Stimulated activated CD8-positive, alpha-beta memory T cell treated with anti-CD3 and anti-CD28 coated beads, Interleukin-2, amount 100 ng/mL, for 48 hours (primary cell): ENCODE data around the gene COL4A2.

Experiments
- DNase-seq, 2 donors: peaks; one replicate each; pipeline ENCODE4 v3.0.0-alpha.2; 2020; ENCODE audit warnings: low read depth in 2 of 2

The COL4A2 gene

DNA sequence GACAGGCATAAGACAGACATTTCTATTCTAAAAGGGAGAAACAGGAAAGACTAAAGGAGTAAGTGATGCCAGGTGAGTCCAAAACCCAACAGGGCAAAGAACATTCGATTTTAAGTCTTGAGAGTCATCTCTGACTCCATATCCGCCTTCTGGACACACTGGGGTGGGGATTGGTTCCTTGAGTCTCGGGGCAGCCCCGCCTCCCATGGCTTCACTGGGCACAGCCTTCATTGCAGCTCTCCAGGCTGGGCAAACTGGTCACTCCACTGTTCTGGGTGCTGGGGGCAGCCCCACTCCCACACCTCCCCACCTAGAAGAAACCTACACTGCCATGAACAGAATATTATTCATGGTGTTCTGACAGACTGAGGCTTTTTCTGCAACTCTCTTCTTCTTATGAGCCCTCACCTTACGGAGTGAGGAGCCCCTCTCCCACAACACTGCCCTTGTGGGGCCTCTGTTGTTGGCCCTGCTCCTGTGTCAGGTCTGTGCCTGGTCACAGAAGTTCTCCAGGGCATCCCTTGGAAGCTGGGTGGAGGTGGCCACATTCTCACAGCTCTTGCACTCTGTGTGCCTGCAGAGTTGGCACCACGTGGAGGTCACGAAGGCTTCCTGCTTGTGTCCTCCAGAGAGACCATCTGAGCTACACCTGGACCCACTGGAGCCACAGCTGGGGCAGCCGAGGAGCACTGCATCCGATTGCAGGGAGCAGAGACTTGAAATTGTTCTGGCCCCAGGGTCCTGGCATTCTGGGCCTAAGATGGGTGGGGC, 95.4 kb downstream of the COL4A2 start:
- DNase-seq, result no peak

DNA sequence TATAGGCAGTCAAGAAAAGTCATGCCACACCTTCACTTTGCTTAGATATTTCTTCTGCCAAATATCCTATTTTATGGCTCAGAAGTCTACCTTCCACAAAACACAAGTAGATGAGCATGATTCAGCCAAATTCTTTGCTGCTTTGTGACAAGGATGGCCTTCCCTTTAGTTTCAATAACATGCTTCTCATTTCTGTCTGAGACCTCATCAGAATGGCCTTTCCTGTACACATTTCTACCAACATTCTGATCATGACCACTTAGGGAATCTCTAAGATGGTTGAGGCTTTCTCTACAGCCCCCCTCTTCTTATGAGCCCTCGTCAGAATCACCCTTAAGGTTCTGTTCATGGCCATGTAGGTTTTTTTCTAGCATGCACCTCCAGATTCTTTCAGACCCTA, 96.2 kb downstream of the COL4A2 start:
- no peak for DNase-seq

DNA sequence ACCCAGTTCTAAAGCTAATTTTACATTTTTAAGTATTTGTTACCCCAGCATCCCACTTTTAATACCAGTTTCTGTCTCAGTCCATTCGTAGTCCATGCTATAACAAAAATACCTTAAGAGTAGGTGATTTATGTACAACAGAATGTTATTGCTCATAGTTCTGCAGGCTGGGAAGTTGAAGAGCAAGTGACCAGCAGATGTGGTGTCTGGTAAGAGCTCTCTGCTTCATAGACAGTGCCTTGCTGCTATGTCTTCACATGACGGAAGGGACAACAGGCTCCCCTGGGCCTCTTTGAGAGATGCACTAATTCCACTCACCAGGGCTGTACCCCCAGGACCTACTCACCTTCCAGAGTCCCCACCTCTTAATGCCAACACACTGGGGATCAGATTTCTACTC, 96.6 kb downstream of the COL4A2 start:
- no peak for DNase-seq

- DNase-seq, result no peak
These were observed 97.2 kb downstream of the COL4A2 start for GRCh38 chr13:110404321-110404720.

DNA sequence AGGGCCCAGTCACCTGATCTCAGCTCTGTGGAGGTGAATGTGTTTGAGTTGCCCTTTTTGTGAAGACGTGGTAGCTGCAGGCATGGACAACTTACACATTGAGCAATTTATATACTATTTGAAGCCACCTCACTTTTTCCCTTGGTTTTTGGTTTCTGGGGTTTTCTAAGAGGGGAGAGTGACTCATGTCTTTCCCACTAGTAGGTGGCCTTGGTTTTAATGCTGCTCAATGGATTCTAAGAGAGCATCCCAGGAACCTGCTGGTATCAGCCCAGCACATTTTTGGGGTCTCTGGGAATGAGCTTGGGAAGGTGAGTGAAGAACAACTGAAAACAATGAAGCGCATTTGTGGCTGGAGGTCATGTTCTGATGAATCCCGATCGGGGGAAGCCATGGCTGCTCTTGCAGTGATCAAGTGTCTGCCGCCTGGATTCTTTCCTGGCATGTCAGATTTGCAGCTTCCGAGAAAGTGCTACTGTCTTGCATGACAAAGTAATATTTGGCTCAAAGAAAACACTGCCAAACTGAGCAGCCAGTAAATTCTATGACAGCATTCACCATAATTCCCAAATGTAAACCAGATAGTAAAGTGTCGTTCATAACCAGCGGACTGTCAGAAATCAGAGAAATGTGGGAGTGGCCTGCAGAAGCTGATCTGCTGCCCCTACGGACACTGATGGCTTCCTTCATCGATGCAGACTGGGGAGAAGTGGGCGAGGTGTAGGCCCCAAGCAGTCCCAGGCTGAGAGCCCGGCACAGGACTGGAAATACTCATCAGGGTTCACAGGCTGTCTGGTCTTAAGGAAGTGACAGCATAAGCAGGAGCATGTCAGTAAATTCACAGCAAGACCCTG, 98.7 kb downstream of the COL4A2 start:
- no peak for DNase-seq

GRCh38 chr13:110407021-110407420, 99.9 kb downstream of the COL4A2 start:
- no peak for DNase-seq

GRCh38 chr13:110407531-110407930, 100.4 kb downstream of the COL4A2 start:
- DNase-seq, result no peak

DNA sequence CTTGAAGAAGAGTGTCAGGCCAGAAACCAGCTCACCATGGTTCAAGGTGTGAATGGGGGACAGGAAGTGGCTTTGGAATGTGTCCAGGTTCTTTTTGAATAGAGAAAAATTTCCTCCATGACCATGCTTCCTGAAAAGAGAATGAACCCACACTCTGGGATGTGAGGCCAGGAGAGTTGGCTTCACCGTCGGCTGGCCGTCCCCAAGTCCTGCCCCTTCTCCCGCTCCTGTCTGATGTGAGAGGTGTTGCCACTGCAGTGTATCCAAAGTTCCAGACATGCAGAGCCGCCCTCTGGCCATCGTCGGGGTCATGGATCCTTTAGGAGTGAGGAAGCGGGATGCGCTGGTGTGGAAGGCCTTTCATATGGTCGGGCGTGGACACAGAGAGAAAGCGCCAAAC, 101.2 kb downstream of the COL4A2 start:
- no peak for DNase-seq

GRCh38 chr13:110409581-110409992, 102.5 kb downstream of the COL4A2 start:
- DNase-seq, result no peak

DNA sequence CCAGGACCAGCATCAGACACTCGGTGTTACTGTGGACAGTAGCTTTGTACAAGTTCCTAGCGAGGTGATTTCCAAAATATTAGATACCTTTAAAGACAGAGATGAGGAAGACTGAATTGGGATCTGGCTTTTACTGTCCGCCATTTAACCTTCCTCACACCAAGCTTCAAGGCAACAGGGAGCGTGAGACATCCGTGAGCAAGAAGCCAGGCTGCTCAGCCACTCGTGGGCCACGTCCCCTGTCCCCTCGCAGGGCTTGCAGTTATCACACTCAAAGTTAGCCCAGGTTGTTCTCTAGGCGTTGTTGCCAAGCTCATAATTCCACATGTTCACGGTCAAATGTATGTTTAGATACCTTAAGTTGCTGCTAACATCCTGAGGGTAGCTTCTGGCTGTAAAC, 102.9 kb downstream of the COL4A2 start:
- no peak for DNase-seq

- DNase-seq, result no peak
These were observed 104.0 kb downstream of the COL4A2 start for GRCh38 chr13:110410936-110411687.

GRCh38 chr13:110411688-110412059, 104.6 kb downstream of the COL4A2 start:
- DNase-seq, result no peak

DNA sequence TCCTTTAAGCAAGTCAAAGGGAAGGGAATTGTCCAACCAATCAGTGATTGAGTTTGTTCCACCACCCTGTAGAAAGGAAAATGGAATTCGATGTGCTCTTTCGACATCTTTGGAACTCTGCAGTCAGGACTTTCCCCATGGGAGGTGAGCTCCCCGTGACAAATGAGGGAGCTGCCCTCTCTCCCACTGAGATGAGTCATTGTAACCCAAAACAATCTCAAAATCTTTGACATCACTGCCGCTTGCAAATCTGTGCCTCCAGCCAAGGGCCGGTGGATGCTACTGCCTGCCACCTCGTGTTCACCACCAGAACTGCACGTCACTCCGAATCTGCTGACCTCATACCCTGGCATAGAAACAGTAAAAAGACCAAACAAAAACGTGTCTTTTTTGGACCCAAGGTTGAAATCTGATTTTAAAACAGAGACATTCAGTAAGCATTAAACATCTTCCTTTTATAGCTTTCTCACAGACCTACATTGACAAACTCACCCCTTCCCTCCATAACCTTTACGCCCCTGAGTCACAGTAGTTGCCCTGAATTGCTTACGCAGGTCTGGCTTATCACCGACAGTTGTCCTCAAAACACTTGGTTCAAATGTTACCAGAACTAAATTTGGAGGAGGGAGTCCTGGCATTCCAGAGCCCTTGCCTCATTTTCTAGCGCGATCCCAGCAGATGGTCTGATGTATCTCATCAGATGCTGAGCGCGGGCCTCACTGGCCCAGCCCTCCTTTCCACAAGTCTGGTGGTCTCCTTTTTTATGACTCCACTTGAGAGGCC, 105.2 kb downstream of the COL4A2 start:
- peak; percentile 46 to 57 for DNase-seq

DNA sequence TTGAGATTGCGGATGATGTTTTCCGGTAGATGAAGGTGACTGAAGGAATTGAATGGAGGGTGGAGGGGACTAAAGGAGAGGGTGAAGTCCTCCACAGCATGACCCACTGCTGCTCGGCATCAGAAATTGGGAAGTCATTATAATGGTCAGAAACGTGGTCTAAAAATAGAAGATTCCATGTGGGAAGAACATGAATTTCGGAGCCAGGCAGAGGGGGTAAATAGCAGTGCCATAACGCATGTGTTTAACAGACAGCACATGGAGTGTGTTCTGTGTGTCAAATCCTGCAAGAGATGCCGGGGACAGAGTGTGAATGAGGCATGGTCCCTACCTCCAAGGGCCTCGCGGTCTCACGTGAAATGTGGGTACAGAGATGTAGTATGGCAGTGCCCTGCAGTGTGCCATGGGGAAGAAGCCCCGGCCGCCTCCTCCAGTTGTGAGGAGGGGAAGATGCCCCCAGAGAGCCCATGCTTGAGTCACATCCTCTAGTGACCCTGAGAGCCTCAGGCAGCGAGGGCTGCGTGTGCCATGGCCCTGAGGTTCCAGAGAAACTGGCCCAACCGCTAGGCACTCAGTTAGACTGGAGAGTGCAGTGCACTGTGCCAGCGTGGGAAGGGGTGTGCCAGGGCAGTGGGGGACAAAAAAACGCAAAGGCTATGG, 106.1 kb downstream of the COL4A2 start:
- no peak for DNase-seq

GRCh38 chr13:110413676-110414040, 106.6 kb downstream of the COL4A2 start:
- DNase-seq, result no peak

DNA sequence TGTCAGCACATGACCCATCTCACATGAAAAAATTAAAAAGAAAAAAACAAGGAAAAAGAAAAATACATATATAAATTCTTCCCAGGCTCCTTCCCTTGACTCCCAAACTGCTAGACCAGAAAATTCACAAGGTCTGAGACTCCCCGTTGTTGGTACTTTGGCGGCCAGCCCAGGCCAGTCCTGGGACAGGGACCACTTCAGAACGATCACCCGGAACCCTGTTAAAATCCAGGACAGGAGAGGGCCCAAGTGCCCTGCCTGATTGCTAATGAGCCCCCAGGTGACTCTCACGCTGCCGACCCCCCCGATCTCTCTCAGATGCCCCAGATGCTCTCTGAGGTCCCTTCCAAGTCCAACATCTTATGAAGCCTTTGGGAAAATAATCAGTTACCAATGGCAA, 107.2 kb downstream of the COL4A2 start:
- DNase-seq, result no peak

GRCh38 chr13:110414931-110415330, 107.8 kb downstream of the COL4A2 start:
- no peak for DNase-seq

DNA sequence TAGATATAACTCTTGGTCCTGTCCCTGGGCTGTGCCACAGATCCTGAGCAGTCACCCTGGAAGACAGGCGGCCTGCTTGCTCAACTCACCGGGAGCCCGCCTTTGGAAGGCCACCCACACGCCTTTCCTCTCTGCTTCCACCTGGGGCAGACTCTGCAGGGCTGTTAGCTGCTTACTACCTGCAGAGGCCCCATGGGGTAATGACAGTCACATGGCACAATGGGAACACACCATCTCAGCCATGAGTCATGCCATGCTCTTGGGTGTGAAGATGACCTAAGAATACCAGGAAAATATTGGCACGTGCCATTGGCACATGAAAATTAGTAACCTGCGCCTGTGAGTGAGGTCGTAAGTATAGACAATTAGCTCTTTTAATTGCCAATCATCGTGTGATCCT, 108.6 kb downstream of the COL4A2 start:
- no peak for DNase-seq

GRCh38 chr13:110416131-110417025, 109.3 kb downstream of the COL4A2 start:
- DNase-seq, result no peak

DNA sequence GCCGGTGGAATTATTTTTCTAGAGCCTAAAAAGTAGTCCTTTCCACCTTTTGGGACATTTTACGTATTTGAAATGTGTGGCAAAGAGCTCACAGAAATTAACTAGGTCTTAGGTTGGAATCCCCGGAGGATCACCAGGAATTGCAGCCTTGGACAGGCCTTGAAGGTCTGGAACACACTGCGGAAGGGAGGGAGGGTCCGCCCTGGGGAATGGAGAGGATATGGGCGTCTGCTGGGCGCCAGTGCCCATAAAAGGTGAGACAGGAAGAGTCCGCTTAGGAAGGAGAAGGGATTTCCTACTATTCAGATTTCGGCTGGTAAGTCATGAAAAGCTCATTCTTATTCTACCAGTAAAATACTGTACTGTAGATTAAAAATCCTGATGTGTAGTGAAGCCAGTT, 111.9 kb downstream of the COL4A2 start:
- DNase-seq, result no peak
